NCI-H345 treated with DMSO at 0.1 percent for 48 hours (cell line): ENCODE data around the gene SMIM24.
A peak's percentile ranks its signal among the peaks of the same experiment; 100 is the strongest.
"Not testable (repeated sequence)": the region's sequence is repeated elsewhere in the genome, so short reads cannot be mapped to it uniquely, and the experiment has no call there.

ENCODE experiments used
- DNase-seq: peaks from one replicate; lab custom pipeline; 2025; ENCODE audit not compliant: unreplicated experiment; lab: John Stamatoyannopoulos, UW

SMIM24 gene

GRCh38 chr19:3480383-3481091 lies at the start of gene SMIM24:
SMIM24 (minus strand) TSS chr19:3480525; CDS start chr19:3480463, 62 bp downstream.
- DNase-seq = no peak

DNA sequence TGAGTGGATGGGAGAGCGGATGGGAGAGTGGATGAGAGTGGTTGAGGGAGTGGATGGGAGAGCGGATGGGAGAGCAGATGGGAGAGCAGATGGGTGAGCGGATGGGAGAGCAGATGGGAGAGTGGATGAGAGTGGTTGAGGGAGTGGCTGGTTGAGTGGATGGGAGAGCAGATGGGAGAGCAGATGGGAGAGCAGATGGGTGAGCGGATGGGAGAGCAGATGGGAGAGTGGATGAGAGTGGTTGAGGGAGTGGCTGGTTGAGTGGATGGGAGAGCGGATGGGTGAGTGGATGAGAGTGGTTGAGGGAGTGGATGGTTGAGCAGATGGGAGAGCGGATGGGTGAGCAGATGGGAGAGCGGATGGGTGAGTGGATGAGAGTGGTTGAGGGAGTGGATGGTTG lies 49.0 kb upstream of the SMIM24 start:
- DNase-seq = not testable (repeated sequence)

- no peak for DNase-seq
Observed at GRCh38 chr19:3528539-3529211, 48.4 kb upstream of the SMIM24 start.

DNA sequence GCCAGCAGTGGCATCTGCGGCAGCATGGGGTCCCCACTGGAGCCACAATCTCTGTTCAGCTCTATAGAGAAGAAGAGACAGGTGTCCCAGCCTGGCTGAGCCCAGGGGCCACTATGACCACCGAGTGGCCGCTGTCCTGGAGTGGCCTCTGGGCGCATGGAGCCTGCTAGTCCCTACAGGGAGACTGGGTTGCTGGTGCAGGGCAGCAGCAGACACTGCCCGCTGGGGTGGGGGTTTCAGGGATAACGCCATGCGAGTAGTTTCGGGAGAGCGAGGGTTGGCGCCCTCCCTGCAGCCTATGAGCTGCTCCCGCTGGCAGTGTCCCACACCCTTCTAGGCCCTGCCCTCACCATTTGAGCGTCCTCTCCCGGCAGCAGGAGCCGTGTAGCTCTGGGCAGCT lies 47.8 kb upstream of the SMIM24 start:
- DNase-seq = no peak

DNA sequence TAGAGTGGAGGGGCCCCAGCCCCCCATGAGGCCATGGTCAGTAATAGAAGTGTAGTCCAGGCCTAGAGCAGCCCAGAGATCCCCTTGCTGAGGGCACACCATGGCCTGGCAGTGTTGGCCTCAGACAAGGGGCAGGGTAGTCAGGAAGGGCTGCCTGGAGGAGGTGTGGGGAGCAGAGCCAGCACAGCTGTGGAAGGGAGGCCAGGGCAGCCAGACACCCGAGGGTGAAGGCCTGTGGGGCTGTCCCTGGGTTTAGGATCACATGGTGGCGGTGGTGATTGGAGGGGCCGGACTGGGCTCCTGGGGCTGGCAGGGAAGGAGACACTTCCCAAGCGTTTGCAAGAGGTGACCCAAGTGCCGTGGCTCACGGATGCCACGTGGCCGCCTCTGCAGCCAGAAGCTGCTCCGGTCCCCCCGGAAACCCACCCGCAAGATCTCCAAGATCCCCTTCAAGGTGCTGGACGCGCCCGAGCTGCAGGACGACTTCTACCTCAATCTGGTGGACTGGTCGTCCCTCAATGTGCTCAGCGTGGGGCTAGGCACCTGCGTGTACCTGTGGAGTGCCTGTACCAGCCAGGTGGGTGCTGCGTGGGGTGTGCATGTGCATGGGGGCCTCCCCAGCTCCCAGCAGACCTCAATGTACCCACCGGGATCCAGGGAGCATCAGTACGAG lies 47.0 kb upstream of the SMIM24 start:
- DNase-seq = no peak

DNA sequence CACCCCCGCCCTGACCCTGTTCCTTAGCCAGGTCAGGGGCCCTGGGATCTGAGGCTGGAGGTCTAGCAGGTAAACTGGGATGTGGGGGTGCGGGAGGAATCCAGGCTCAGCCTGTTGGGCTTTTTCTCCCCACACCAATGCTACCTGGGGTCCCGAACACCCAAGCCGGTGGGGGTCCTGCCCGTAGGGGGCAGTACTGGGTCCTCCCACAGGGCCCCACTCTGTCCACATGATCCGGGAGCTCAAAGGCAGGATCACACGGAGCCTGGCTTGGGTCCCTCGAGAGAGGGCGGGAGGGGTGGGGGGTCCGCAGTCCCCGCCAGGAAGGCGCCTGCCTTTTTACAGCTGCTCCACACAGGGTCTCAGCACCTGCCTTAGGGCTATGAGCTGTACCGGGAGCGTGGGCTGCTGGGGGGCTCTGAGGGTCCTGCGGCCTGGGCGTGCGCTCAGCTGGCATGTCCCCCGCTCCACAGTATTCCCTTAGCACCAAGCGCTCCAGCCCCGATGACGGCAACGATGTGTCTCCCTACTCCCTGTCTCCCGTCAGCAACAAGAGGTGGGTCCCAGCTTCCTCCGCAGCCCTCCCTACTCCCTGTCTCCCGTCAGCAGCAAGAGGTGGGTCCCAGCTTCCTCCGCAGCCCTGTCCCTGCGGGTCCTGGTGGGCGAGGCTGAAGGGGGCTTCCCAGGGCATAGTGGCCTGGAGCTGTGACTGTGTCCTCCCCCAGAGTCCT lies 46.3 kb upstream of the SMIM24 start:
- no peak for DNase-seq

GRCh38 chr19:3524904-3525451 lies 44.7 kb upstream of the SMIM24 start:
- DNase-seq = no peak

GRCh38 chr19:3524078-3524842 lies 43.9 kb upstream of the SMIM24 start:
- DNase-seq = no peak

- DNase-seq = no peak
Observed at GRCh38 chr19:3523361-3524077, 43.2 kb upstream of the SMIM24 start.

GRCh38 chr19:3522421-3523360 lies 42.4 kb upstream of the SMIM24 start:
- DNase-seq = no peak

DNA sequence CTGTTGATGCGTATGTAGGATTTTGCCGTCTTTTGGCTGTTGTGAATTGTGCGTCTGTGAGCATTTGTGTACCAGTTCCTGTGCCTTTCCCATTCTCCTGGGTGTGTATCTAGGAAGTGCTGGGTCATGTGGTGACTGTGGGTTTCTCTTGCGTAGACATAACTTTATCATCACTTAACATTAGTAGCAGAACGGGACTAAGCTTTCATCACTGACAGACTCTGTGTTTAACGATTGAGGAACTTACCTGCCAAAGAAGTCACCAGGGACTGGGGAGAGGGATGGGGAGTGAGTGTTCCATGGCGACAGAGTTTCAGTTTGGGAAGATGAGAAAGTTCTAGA lies 40.8 kb upstream of the SMIM24 start:
- DNase-seq = no peak

DNA sequence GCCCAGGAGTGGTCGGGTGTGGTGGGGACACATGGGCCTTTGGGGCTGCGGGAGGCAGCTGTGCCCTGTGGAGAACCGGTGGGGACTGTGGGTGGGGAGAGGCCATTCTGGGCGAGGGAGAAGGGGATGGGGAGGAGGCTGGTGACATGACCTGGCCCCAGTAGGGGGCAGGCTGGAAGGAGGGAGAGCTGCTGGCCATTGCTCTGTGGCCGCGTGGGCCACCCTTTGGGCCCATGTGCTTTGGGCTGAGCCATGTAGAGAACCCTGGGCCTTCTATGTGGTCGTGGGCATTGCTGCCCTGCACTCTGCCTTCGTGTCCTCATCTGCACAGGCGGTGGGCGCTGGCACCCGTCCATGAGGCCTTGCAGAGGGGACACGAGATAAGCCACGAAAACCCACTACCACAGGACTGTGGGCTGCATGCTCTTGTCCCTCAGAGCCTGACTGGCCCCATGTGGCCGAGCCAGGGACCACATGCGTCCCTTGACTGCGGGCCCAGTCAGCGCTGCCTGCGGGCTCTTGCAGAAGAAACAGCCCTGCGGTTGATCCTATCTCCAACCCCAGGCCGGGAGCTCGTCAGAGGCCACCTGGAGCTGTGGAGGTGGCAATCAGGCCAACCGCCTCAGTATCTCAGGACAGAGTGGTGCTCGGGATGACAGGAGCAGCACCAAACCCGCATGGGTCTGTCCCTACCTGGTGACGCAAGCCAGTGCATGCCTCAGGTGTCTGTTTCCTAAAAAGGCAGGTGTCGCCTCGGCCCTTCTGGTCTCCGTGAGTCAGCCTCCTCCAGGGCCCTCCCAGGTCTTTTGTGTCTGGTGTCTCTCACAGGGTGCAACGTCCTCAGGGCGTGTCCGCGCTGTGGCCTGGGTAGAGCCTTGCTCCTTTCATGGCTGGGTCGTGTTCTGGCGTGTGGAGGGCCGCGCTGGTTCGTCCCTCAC lies 40.1 kb upstream of the SMIM24 start:
- no peak for DNase-seq

DNA sequence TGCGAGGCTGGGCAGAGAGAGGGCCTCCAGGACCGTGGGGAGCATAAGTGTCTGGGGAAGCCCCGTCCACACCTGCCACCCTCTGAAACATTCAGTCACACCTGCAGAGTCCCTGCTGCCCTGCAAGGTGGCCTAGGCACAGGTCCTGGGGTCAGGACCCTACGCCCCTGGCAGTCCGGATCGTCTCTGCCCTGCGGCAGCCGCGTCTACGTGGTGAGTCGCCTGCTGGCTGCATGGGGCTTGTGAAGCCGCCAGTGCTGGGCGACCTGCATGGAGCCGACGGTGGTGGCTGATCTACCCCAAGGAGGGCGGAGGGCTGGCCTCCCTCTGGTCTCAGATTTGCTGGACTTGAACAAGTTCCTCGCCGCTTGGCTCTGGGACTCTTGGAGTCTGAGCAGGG lies 38.8 kb upstream of the SMIM24 start:
- DNase-seq = no peak

- DNase-seq = no peak
Observed at GRCh38 chr19:3518659-3519058, 38.3 kb upstream of the SMIM24 start.

- DNase-seq = no peak
Observed at GRCh38 chr19:3518255-3518654, 37.9 kb upstream of the SMIM24 start.

DNA sequence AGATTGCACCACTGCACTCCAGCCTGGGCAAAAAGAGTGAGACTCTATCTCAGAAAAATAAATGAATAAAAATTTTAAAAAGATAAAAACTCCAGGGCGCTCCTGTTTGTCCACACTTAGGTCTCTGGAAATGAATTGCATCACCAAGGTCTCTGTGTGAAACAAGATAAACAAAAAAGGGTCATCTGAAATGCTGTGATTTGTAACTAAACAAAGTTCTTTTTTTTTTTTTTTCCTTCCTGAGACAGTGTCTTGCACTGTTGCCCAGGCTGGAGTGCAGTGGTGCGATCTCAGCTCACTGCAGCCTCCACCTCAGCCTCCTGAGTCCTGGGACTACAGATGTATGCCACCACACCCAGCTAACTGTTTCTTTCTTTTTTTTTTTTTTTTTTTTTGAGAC lies 37.3 kb upstream of the SMIM24 start:
- no peak for DNase-seq

DNA sequence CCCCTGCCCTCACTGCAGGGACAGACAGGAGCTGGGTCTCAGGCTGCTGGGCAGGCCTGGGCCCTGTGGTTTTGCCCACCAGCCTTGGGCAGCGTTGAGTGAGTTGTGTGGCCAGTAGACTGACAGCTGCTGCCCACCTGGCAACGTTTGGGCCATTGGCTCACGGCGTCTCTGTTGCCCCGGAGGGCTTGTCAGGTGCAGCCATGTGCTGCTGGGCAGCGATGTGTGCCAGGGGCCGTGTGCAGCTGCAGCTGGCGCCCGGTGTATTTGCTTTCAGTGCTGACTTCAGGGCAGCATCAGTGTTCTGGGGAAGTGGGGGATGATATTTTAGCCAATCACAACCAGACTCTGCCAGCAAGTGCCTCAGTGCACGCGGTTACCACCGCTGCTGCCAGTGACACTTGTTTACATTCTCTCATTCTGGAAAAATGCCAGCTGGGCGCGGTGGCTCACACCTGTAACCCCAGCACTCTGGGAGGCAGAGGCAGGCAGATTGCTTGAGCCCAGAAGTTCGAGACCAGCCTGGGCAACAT lies 36.4 kb upstream of the SMIM24 start:
- DNase-seq = peak; percentile 65
